Measurements from ENCODE around the gene TBX2.

DNA sequence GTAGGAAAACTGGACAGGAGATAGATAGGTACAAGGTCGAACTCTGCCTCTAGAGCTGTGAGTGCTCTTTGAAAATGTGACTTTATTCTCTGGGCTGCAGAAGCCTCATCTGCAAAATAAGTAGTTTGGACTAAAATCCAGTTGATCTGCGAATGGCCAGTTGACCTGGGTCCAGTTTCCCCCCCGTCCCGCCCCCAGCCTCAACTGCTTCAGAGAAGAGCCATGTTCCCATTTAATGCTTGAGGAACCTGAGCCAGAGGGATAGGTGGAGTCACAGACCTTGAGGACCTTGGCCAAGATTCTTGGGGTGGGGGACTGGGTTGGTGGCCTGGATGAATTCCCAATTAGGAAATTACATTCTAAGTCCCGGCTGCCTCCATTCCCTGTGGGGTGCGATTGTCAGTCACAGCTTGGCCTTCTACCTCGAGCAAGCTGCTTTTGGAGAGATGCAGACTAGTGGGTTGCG is 14.1 kb downstream of the TBX2 start:
- TF ChIP-seq CTCF (IDR thresholded peaks at IDR 0.05) (no peak), EZH2 (IDR thresholded peaks at IDR 0.05) (no peak)
